ENCODE results near the gene PKD1.
"Not testable (repeated sequence)": the region's sequence is repeated elsewhere in the genome, so short reads cannot be mapped to it uniquely, and the experiment has no call there.

PKD1 gene

DNA sequence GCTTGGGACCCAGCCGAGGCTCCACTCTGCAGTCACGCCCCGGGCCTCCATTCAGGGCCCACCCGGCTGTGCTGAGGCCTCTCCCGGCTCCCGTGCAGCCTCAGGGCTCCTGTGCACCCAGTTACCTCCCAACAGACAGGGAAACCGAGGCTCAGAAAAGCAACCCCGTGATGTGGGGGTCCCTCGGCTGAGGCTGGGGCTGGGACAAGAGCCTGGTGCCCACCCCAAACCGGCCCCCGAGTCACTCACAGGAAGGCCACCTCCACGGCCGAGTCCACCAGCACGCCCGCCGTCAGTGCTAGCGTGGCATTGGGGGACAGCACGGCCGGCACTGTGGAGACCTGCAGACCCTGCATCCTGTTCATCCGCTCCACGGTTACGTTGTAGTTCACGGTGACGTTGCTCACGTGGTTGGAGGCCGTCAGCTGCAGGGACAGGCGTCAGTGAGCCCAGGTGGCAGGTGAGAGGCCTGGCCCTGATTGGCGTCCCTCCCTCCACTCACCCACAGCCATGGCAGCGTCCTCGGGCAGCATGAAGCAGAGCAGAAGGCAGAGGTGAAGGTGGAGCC, 23.1 kb downstream of the PKD1 start:
- not testable (repeated sequence) for DNase-seq (ENCODE audit: low read depth); H3K4me3 ChIP-seq (ENCODE audit: low read depth, low read length)

DNA sequence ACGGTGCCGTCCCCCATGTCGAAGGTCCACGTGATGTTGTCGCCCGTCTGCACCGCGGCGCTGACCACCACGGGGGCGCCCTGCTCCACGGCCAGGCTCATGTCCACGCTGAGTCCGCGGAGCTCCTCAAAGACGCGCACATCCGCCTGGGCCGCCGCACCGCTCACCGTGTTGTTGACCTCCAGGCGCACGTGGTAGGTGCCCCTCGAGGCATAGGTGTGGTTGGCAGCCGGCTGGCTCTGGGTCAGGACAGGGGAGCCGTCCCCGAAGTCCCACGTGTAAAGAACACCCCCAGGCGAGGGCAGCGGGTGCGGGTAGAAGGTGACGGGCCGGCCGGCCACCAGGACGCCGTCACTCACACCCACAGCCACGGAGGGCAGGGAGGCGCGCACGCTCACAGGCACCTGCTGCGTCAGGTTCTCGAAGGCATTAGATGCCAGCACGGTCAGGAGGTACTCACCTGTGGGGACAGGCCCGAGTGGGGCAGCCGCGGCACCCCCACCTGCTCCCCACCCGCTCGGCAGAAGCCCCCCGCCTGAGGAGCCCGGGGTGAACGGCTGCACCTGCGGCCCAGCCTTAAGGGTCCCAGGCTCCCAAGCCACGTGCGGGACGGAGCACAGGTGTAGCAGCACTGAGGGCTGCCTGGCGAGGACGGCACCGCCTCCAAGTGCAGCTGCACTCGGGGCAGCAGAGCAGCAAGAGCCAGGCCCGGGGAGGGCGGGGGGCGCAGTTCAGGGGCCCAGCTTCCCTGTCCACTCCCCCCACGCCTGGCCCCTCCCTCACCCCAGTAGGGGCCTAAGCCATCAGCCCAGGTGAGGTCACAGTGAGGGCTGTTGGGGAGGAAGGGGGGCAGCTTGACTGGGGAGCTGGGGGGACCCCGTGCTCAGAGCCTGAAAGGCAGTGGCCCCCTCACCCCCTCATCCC, 24.0 kb downstream of the PKD1 start:
- DNase-seq (ENCODE audit: low read depth); H3K4me3 ChIP-seq (ENCODE audit: low read depth, low read length): not testable (repeated sequence)

DNA sequence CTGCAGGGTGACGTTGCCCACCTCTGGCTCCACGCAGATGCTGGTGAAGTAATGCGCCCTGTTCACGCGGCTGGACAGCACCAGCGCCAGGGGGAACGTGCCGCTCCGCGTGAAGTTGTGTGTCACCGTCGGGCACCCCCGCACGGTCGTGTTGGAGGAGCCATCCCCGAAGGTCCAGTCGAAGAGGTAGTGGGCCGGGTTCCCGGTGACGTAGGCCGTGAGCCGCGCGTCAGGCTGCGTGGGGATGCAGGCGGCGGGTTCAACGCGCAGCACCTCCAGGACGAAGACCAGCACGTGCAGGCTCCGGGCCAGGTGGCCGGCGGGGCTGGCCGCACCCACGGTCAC, 24.7 kb downstream of the PKD1 start:
- DNase-seq (ENCODE audit: low read depth); H3K4me3 ChIP-seq (ENCODE audit: low read depth, low read length): not testable (repeated sequence)

DNA sequence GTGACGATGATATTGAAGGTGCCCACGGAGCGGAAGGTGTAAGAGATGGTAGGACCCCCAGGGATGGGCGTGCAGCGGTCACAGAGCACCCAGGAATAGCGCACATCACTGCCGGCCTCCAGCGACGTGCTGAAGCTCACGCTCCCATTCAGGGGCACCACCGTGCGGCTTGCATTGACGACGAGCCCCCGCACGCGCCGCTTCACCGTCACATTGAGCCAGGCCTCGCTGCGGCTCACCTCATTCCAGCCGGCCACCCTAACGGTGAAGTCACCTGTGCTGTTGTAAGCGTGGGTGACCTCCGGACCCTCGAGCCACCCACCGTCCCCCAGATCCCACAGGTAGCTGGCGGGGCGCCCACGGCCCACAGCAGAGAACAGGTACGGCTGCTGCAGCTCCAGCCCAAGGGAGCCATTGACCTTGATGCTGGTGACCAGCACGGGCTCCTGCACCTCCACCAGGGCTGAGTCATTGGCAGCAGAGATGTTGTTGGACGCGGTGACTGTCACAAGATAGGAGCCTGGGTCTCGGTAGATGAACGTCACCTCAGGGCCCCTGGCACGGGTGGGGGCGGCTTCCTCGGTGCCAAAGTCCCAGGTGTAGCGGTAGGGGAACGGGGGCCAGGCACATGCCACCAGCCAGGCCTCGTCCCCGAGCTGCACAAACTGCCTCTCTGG, 25.2 kb downstream of the PKD1 start:
- DNase-seq (ENCODE audit: low read depth); H3K4me3 ChIP-seq (ENCODE audit: low read depth, low read length): not testable (repeated sequence)

DNA sequence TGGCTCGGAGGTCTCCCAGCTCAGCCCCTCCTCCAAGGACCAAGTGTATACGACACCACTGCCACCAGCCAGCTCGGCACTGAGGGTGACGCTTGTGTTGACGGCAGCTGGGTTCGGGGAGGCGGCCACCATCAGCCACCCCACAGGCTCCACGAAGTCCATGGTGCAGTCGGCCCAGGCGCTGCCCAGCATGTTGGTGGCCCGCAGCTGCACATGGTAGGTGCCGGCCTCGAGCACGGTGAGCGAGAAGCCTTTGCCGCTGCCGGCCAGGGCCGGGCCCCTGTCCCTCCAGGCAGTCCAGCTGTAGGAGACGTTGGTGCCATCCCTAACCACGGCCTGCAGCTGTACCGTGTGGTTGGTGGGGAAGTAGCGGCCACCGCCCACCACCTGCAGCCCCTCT, 25.8 kb downstream of the PKD1 start:
- H3K4me3 ChIP-seq (ENCODE audit: low read depth, low read length); DNase-seq (ENCODE audit: low read depth): not testable (repeated sequence)

DNA sequence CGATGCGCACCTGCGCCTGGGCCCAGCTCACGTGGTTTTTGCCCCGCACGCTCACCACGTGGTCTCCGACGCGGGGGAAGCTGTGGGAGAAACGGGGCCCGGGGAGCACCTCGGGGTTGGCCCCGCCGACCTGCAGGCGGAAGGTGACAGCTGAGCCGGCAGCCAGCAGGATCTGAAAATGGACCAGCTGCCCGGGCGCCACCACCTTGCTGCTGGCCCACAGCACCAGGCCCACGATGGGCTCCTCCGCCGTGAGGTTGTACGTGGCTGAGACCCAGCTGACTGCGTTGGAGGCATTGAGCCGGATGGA, 26.5 kb downstream of the PKD1 start:
- not testable (repeated sequence) for DNase-seq (ENCODE audit: low read depth); H3K4me3 ChIP-seq (ENCODE audit: low read depth, low read length)

DNA sequence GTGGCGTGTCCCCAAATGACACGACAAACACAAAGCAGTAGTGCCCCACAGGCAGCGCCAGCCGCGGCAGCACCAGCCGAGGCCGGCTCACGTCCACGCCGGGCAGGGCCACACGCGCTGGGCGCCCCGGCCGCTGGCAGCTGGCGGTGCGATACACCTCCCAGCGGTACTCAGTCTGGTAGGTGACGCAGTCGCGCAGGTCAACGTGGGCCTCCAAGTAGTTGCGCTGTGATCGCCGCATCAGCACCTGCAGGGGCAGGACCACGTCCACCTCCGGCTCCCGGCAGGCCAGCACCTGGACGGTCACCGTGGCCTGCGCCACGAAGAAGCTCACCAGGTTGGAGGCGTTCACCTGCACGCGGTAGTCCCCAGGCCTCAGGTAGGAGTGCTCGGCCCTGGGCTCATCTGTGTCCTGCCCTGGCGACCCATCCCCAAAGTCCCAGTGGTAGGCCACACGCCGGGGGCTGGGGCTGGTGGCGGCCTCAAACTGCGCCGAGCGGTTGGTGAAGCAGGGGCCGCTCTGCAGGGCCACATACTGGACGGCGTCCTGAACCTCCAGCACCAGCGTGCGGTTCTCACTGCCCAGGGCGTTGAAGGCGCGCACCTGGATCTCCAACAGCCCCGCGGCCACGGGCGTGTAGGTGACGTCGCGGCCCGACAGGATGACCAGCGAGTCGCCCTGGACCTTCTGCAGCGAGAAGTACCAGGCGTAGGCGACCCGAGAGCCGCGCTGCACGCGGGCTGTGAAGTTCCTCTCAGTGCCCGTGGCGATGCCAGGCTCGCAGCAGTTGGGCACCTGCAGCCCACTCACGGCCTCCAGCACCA, 27.0 kb downstream of the PKD1 start:
- not testable (repeated sequence) for DNase-seq (ENCODE audit: low read depth); H3K4me3 ChIP-seq (ENCODE audit: low read depth, low read length)

DNA sequence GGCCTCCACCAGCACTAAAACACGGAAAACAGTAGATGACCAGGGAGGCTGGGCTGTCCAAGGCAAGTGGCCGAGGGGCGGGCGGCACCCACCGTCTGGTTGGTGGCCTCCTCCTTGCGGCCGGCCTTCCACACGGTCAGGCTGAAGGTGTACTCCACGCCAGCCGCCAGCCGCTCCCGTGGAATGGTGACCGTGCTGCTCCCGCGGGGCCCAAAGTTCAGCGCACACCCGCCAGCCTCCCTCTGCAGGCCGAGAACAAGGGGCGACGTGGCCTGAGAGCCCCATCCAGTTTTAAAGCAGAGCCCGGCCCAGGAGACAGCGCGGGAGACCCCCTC, 27.9 kb downstream of the PKD1 start:
- DNase-seq (ENCODE audit: low read depth); H3K4me3 ChIP-seq (ENCODE audit: low read depth, low read length): not testable (repeated sequence)

DNA sequence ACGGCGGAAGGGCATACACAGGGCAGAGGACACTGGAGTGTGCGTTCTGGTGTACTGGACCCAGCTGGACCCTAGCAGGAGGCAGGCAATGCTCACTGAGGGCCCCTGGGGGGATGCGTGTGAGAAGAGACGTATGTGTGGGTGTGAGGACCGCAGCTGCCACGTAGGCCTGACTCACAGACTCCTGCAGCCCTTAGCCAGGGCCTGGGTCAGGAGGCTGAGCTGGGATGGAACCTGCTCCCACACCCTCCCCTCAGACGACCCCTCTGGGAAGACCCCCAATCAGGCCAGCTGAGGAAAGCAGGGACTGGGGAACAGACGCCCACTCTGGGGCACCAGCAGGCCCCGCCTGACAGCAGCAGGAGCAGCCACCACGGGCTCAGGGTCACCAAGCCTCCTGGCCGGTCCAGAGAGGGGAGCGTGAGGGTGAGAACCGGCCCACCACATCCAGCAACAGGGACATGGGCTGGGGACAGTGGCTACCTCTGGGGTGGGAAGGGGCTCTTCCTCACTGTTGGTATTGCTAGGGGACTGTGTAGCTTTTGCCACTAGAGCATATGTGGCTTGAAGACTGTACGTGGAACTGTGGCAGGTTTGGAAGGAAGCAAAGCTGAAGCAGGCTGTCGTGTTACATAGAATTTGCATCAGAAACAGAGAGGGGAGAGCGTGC, 28.4 kb downstream of the PKD1 start:
- H3K4me3 ChIP-seq (ENCODE audit: low read depth, low read length) = not testable (repeated sequence)
- DNase-seq (ENCODE audit: low read depth) = peak; percentile 54

DNA sequence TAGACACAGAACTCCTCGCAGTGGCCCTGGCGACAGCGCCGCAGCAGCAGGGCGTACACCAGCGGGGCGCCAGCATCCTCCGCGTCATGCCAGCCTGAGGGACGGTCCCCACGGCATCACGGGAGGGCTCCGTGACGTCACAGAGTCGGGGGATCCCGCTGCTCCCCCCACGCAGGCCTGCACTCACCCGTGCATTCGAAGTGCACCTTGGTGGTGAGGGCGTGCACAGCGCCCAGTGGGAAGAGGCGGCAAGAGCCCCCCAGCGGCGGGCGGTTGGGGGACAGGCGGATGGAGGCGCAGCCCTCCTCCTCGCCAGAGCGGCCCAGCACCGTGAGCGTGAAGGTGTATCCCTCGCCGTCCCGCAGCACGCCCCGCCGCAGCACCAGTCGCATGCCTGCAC, 29.5 kb downstream of the PKD1 start:
- not testable (repeated sequence) for H3K4me3 ChIP-seq (ENCODE audit: low read depth, low read length); DNase-seq (ENCODE audit: low read depth)

DNA sequence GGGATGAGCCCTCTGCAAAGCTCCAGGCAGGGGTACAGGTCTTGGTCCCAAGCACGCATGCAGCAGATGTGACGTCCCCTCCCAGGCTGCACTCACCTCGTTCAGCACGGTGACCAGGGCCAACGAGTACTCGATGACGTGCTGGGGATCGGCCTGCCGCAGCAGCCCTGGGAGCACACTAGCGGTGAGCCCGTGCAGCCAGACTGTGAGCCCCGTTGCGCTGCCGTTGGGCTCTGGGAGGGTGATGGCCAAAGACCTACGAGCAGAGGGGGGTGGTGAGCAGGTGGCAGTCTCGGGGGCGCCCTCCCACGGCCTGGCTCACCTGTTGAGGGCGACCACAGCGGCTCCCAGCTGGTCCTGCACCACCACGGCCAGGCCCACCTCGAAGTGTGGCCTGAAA, 29.9 kb downstream of the PKD1 start:
- H3K4me3 ChIP-seq (ENCODE audit: low read depth, low read length); DNase-seq (ENCODE audit: low read depth): not testable (repeated sequence)

DNA sequence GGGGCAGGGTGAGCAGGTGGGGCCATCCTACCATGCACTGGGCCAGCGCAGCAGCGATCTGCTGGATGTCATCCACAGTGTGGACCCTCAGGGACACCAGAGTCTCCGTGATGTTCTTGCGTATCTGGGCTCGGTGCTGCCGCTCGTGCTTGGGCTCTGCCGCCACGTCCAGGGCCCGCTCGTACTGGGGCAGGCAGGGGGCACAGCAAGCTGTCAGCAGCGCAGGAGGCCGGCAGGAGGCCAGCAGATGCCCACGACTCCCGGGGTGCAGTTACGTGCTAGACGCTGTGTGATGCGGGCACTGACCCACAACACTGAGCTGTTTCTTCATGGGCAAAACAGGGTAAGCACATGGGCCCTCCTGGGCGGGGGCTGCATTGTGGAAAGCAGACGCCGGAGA, 30.4 kb downstream of the PKD1 start:
- not testable (repeated sequence) for H3K4me3 ChIP-seq (ENCODE audit: low read depth, low read length); DNase-seq (ENCODE audit: low read depth)

DNA sequence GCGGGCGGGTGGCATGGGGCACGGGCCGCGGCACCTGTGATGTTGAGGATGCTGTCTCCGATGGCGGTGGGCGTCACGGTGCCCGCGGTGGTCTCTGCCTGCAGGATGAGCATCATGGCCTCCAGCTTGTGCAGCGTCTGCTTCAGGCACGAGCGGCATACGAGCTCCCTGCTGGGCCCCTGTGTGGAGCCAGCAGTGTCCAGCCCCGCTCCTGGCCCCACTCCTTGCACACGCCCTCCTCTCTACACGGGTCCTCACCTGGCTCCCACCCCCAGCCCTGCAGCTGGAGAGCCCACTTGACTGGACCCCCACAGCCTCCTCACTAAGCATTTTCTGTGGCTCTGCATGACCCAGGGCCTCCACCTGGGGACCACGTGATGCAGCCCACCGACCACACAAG, 31.2 kb downstream of the PKD1 start:
- H3K4me3 ChIP-seq (ENCODE audit: low read depth, low read length) = not testable (repeated sequence)

DNA sequence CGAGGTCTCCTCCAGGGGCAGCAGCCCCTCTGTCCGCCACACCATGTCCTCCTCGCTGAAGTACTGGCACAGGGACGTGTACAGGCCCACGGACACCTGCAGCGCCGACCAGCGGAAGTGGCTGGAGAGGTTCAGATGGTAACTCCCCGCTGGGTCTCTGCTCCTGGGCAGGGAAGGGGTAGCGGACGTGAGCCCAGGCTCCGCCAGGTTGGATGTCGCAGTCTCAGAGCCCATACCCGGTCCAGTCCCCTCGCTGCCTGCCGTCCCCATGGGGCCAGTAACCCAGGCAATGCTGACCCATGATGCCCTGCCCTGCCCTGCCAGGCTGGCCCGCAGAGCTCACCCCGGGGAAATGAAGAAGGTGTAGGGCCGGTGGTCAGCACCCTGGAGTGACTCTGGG, 33.2 kb downstream of the PKD1 start:
- H3K4me3 ChIP-seq (ENCODE audit: low read depth, low read length) = no peak overlapping the region
- DNase-seq (ENCODE audit: low read depth) = no peak

More for the DNA sequence above, 31.2 kb downstream of the PKD1 start:
- not testable (repeated sequence) for DNase-seq (ENCODE audit: low read depth)

DNA sequence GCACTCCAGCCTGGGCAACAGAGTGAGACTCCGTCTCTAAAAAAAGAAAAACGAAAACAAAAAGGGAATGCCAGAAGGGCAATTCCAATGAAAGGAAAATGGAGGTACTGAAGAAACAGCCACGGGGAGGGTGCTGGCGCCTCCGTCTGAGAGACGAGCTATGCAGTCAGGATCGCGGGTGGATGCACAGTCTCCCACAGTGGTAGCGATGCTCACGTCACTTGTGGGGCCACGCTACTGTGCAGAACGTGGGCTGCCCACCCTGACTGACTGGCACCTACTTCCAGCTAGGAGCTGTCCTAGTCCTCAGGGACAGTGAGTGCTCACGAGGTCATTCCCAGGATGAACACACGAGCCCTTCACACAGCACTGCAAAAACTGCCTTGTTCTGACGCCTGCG, 34.1 kb downstream of the PKD1 start:
- H3K4me3 ChIP-seq (ENCODE audit: low read depth, low read length); DNase-seq (ENCODE audit: low read depth): not testable (repeated sequence)

DNA sequence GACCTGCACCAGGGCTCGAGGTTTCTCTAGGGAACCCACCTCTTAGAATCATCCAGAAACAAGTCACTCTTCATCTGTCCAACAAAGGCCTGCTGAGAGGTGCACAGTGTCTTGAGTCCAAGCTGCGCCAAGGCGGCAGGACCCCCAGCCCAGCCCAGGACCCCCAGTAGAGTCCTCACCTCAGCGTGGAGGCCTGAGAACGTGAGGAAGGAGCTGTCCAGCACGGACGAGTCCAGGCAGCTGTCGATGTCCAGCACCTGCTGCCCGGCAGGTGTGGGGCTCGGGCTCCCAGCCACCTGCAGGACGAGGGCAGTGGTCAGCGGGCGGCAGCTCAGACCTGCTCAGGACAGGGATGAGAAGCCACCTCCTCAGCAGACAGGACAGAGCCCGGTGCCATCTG, 38.0 kb downstream of the PKD1 start:
- not testable (repeated sequence) for DNase-seq (ENCODE audit: low read depth); H3K4me3 ChIP-seq (ENCODE audit: low read depth, low read length)

DNA sequence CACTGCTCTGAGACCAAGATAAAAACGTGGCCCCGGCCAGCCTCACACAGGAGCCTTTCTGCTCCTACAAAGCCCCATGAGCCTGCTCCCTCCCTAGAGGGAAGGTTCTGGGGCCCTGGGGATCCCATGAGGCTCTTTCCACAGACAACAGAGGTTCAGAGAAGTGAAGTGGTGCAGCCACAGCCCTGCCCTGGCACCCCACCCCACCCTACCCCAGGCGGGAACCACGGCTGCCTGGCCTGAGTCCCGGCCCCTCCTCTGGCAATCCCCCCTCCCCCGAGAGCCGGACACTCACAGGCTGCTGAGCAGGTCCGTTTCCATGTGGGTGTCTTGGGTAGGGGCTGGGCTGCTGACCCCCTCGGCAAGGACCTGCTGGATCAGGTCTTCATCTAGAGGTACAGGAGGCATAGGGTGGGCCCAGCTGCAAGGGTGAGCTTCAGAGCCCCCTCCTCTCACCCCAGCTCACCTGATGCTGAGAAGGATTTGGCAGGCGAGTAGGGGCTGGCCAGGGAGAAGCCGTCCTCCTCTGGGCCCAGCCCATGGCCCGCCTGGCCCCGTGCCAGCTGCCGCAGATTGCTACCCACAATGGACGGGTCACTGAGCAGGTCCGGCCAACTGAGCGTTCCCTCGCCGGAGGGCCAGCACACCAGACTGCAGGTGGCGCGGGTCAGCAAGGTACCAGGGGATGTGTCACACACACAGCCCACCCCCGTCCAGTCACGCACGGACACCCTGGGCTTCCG, 38.7 kb downstream of the PKD1 start:
- no peak overlapping the region for H3K4me3 ChIP-seq (ENCODE audit: low read depth, low read length)
- no peak for DNase-seq (ENCODE audit: low read depth)

DNA sequence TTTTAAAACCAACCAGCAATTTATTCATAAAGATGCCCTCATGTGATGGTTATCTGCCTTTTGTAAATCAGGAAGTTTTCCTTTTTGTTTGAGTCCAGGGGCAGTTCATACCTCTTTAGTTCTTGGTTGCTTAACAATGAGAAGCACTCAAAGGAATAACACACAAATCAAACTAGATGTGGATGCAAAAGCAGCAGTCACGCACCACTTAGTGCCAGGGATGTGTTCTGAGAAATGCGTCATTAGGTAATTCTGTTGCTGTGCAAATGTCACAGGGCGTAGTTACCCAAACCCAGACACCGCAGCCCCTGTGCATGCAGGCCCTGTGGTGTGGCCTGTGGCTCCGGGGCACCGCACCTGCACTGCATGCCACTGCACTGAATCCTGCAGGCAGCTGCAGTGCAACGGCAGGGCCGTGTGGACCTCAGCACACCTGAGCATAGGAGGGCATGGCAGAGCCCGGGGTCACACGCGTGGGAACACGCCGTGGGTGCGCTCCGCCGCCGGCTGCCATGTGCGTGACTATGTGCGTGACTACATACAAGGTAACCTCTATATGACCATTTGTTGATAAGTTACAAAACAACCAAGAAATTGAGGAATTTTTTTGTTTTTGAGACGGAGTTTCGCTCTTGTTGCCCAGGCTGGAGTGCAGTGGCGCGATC, 39.6 kb downstream of the PKD1 start:
- no peak overlapping the region for H3K4me3 ChIP-seq (ENCODE audit: low read depth, low read length)
- no peak for DNase-seq (ENCODE audit: low read depth)
